NCI-H526 treated with DMSO at 0.1 percent for 48 hours (cell line): ENCODE results near the gene CPE.

Experiments
- DNase-seq: peaks from one replicate; lab custom pipeline; 2025; lab: John Stamatoyannopoulos, UW

The CPE gene

GRCh38 chr4:165512424-165512823 lies 133.6 kb downstream of the CPE start:
- no peak for DNase-seq

- no peak for DNase-seq
These were observed 135.9 kb downstream of the CPE start for GRCh38 chr4:165514739-165515138.

GRCh38 chr4:165515201-165515600 lies 136.4 kb downstream of the CPE start:
- DNase-seq = no peak

GRCh38 chr4:165516281-165516833 lies 137.5 kb downstream of the CPE start:
- no peak for DNase-seq

GRCh38 chr4:165517216-165517615 lies 138.4 kb downstream of the CPE start:
- no peak for DNase-seq

- no peak for DNase-seq
These were observed 139.3 kb downstream of the CPE start for GRCh38 chr4:165518024-165518616.

GRCh38 chr4:165518686-165519085 lies 139.9 kb downstream of the CPE start:
- DNase-seq = no peak

GRCh38 chr4:165519591-165519990 lies 140.8 kb downstream of the CPE start:
- no peak for DNase-seq

- DNase-seq = no peak
These were observed 141.3 kb downstream of the CPE start for GRCh38 chr4:165520086-165520485.

- DNase-seq = no peak
These were observed 143.2 kb downstream of the CPE start for GRCh38 chr4:165522050-165522449.

GRCh38 chr4:165524532-165525190 lies 145.9 kb downstream of the CPE start:
- no peak for DNase-seq

- no peak for DNase-seq
These were observed 154.2 kb downstream of the CPE start for GRCh38 chr4:165532976-165533375.

GRCh38 chr4:165537028-165537648 lies 158.3 kb downstream of the CPE start:
- DNase-seq = peak; percentile 18

GRCh38 chr4:165539801-165540200 lies 161.0 kb downstream of the CPE start:
- no peak for DNase-seq

- no peak for DNase-seq
These were observed 161.5 kb downstream of the CPE start for GRCh38 chr4:165540206-165540830.

- DNase-seq = no peak
These were observed 163.1 kb downstream of the CPE start for GRCh38 chr4:165541851-165542459.

GRCh38 chr4:165542476-165542875 lies 163.7 kb downstream of the CPE start:
- DNase-seq = no peak
